Ascending aorta (tissue), 2 donors: ENCODE results near the gene ATP10B. TPM values are rescaled to one million over a fixed set of nuclear protein-coding genes. Genes with fewer than 3 reads are reported as not detected.

Experiments used
- DNase-seq, 2 donors: peaks; one replicate each; pipeline ENCODE4 v3.0.0-alpha.2; 2019; ENCODE audit warnings: low spot score in 2 of 2
- H3K27ac ChIP-seq, 2 donors: fragments of 200-600 bp; sonication (generic); one replicate each; pipeline ENCODE4 v1.5.1; 2016 to 2017; ENCODE audit warnings: mild to moderate bottlenecking in 1 of 2
- H3K27me3 ChIP-seq: fragments of 200-600 bp; sonication (generic); one replicate; pipeline ENCODE4 v1.5.1; 2017
- H3K36me3 ChIP-seq, 2 donors: fragments of 200-600 bp; sonication (generic); one replicate each; pipeline ENCODE4 v1.5.1; 2016
- H3K4me1 ChIP-seq, 2 donors: fragments of 200-600 bp; sonication (generic); one replicate each; pipeline ENCODE4 v1.5.1; 2016 to 2017; ENCODE audit warnings: mild to moderate bottlenecking in 1 of 2
- H3K4me3 ChIP-seq, 2 donors: fragments of 200-600 bp; sonication (generic); one replicate each; pipeline ENCODE4 v1.5.1; 2016 to 2017; ENCODE audit warnings: mild to moderate bottlenecking in 1 of 2
- H3K9me3 ChIP-seq, 2 donors: fragments of 200-600 bp; sonication (generic); one replicate each; pipeline ENCODE4 v1.5.1; 2016
- CTCF ChIP-seq, 3 experiments: fragments of 200-600 bp in 2 of 3; fragments of 450-650 bp in 1 of 3; sonication (generic) in 2 of 3; IDR thresholded peaks; one replicate each; pipeline ENCODE4 v1.5.1; 2016 to 2019; ENCODE audit warnings: antibody characterized with exemption in 3 of 3, mild to moderate bottlenecking in 1 of 3, moderate library complexity in 1 of 3
- intact Hi-C: fragments of 100-400 bp; cut with DNase I; formaldehyde crosslinking; loops from one replicate; pipeline ENCODE4 v1.15.1; 2023
- total RNA-seq: library from RNA; depleted of rRNA; stranded (reverse); fragments of >200 nt; gene quantifications from one replicate; pipeline ENCODE4 v1.1.0, GENCODE V29; 2016

ATP10B gene
- total RNA-seq, 1 donor from 2014 or later: 0.43 TPM

- no peak for DNase-seq
- intact Hi-C loops: no loop called here
- Histone ChIP-seq H3K4me3 (no peak overlapping the region), H3K27me3 (no peaks in the 10 kb centered on the region), H3K9me3 (no peaks in the 10 kb centered on the region), H3K36me3 (no peaks in the 10 kb centered on the region), H3K27ac (no peak overlapping the region), H3K4me1 (no peaks in the 10 kb centered on the region)
- no peak for TF ChIP-seq CTCF (IDR thresholded peaks at IDR 0.05)
Measured at GRCh38 chr5:160792732-160793529, 59.1 kb downstream of the ATP10B start.

GRCh38 chr5:160792281-160792680 lies 59.7 kb downstream of the ATP10B start:
- no peak overlapping the region for H3K27ac ChIP-seq
- H3K36me3 ChIP-seq: no peaks in the 10 kb centered on the region
- DNase-seq: no peak
- no peaks in the 10 kb centered on the region for H3K9me3 ChIP-seq
- H3K4me1 ChIP-seq: no peaks in the 10 kb centered on the region
- no peak for TF ChIP-seq CTCF (IDR thresholded peaks at IDR 0.05)
- H3K4me3 ChIP-seq: no peak overlapping the region
- no peaks in the 10 kb centered on the region for H3K27me3 ChIP-seq
- intact Hi-C loops: no loop called here

GRCh38 chr5:160789219-160789859 lies 62.7 kb downstream of the ATP10B start:
- Histone ChIP-seq H3K27ac (no peak overlapping the region), H3K4me3 (no peak overlapping the region), H3K36me3 (no peaks in the 10 kb centered on the region), H3K27me3 (no peaks in the 10 kb centered on the region), H3K9me3 (no peaks in the 10 kb centered on the region), H3K4me1 (no peaks in the 10 kb centered on the region)
- TF ChIP-seq CTCF (IDR thresholded peaks at IDR 0.05): no peak
- no peak for DNase-seq
- intact Hi-C loops: no loop called here

GRCh38 chr5:160788102-160788660 lies 63.8 kb downstream of the ATP10B start:
- Histone ChIP-seq H3K4me3 (no peak overlapping the region), H3K9me3 (no peaks in the 10 kb centered on the region), H3K4me1 (no peaks in the 10 kb centered on the region), H3K27me3 (no peaks in the 10 kb centered on the region), H3K27ac (no peak overlapping the region), H3K36me3 (no peaks in the 10 kb centered on the region)
- no peak for DNase-seq
- TF ChIP-seq CTCF (IDR thresholded peaks at IDR 0.05): no peak
- intact Hi-C loops: no loop called here

GRCh38 chr5:160787240-160787639 lies 64.8 kb downstream of the ATP10B start:
- intact Hi-C loops: no loop called here
- Histone ChIP-seq H3K27ac (no peak overlapping the region), H3K4me1 (no peaks in the 10 kb centered on the region), H3K9me3 (no peaks in the 10 kb centered on the region), H3K36me3 (no peaks in the 10 kb centered on the region), H3K4me3 (no peak overlapping the region), H3K27me3 (no peaks in the 10 kb centered on the region)
- DNase-seq: no peak
- TF ChIP-seq CTCF (IDR thresholded peaks at IDR 0.05): no peak
